GM08714 (cell line): ENCODE measurements around the gene XDH.

Experiments used
- H3K4me3 ChIP-seq: fragments of 200-500 bp; sonication (Bioruptor generic); 2 replicates; pipeline ENCODE4 v1.5.1; 2014; ENCODE audit warnings: mild to moderate bottlenecking, low read length, inconsistent platforms
- ZNF274 ChIP-seq: IDR thresholded peaks from 2 replicates; pipeline ENCODE4 v1.6.1; 2012; ENCODE audit warnings: mild to moderate bottlenecking, low read depth, low read length

The XDH gene

GRCh38 chr2:31318361-31319336 lies 95.9 kb downstream of the XDH start:
- no peak for TF ChIP-seq ZNF274
- no peak overlapping the region for H3K4me3 ChIP-seq

DNA sequence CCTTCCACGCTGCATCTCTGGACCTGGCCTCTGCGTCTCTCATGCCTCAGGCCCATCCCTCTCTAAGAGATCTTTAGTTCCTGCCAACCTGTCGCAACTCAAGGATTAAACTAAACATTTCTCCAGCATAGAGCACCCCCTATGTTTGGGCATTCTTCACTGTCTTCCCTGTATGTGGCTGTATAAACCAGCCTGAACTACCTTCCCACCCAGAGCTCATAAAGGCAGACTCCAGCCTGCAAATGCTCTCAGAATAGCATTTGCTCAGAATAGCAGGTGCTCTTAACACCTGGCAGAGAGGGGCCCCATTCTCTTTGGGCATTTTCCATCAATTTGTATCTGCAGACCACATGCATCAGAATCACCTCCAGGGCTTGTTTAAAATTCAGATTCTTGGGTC lies 97.1 kb downstream of the XDH start:
- no peak overlapping the region for H3K4me3 ChIP-seq
- no peak for TF ChIP-seq ZNF274

- no peak for TF ChIP-seq ZNF274
- H3K4me3 ChIP-seq, result no peak overlapping the region
Measured at GRCh38 chr2:31314761-31315160, 99.8 kb downstream of the XDH start.

GRCh38 chr2:31312898-31313297 lies 101.6 kb downstream of the XDH start:
- TF ChIP-seq ZNF274, result no peak

DNA sequence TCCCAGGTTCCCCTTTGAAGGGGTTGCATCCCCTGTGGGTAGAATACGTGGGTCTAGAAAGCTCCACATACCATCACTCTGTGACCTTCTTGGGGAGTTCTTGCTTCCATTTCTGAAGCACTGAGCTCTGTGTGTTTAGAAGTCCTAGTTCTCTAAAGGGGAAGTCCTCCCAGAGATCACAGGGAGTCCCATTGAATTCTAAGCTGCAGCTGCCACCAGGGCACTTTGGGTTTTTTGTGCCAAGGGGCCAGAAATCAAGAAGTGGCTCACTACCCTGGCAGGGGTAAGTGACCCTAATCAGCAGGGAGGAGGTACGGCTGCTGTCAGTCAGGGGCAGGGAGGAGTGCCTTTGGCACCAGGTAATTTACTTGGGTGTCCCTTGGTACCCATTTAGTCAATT lies 109.7 kb downstream of the XDH start:
- TF ChIP-seq ZNF274, result no peak
- no peak overlapping the region for H3K4me3 ChIP-seq

More at GRCh38 chr2:31312898-31313297, 101.6 kb downstream of the XDH start:
- H3K4me3 ChIP-seq, result no peak overlapping the region

DNA sequence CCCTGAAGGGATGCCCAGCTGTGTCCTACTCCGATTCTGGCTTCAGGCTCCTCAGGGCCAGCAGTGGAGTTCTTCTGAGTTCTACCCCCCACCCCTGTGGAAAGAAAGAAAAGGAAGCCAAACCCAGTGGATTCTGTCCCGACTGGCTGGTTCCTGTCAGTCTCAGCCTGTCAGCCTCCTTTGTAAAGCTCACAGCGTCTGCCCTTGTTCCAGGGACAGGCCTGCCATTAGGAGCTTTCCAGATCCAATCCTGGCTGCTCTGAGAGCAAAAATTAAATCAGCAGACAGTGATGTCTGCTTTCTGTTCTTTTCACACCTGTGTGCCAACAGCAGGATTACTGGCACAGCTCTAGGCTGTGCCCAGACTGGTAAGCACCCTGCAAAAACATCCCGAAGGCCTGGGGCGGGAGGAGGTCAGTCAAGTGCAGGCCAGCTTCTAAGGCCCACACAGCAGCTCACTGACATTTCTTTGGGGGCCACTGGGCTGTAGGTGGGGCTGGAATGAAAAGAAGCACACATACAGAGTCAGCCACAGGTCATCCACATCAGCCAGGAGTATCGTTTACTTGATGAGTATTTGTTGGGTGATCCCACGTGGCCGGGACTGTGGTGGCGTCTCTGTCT lies 111.5 kb downstream of the XDH start:
- no peak overlapping the region for H3K4me3 ChIP-seq
- TF ChIP-seq ZNF274, result no peak

DNA sequence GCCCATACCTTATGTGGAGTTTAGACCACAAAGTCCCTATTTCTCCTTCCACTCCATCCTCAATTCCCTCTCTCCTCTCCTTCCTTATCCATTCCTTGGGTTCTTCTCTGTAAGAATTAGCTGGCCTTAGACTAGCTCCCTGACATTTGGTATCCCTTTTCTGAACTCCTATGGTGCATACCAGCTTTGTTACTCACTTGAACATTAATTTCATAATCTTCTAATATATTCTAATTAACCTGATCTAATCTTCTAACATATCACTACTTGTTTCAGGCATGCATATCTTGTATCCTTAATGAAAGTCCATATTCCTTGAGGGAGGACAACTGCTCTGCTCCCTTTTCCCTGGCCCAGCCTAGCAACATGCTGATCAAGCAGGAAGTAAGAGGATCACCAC lies 114.2 kb downstream of the XDH start:
- no peak overlapping the region for H3K4me3 ChIP-seq
- no peak for TF ChIP-seq ZNF274

DNA sequence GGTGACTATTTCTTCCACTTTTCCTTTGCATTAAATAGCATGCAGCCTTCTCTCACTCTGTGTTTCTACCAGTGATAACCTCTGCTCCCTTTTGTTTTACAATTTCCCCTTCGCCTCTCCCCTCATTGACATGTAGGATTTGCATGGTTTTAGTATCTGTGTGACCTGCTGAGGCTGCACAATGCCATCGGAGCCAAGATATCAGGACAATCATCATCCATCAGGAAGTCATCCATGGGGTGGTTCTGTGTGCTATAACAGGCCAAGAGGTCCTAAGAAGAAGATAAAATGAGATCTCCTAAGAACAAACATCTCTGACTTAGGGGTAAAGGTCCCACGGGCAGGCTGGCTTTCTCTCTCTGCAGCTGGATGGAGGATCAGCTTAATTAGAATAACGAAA lies 115.0 kb downstream of the XDH start:
- H3K4me3 ChIP-seq, result no peak overlapping the region
- no peak for TF ChIP-seq ZNF274

DNA sequence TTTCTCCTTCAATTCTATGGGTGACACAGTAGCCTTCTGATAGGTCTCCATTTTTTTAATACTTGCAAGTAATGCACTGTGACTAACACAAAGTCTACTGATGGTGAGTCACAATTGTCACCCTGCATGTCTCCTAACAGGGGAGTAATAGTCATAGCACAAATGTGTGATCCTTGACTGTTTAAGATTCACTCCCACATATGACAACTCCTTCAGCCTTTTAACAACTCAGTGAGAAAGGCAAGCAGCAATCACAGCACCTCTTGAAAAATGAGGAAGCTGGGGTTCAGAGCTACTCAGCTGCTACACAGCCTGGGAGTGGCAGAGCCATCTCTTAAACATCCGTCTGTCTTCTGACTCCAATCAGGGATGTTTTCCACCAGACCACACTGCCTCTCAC lies 116.8 kb downstream of the XDH start:
- no peak overlapping the region for H3K4me3 ChIP-seq
- no peak for TF ChIP-seq ZNF274

- no peak for TF ChIP-seq ZNF274
- H3K4me3 ChIP-seq, result no peak overlapping the region
Measured at GRCh38 chr2:31296641-31297287, 117.8 kb downstream of the XDH start.

GRCh38 chr2:31294196-31294595 lies 120.3 kb downstream of the XDH start:
- no peak overlapping the region for H3K4me3 ChIP-seq
- TF ChIP-seq ZNF274, result no peak

DNA sequence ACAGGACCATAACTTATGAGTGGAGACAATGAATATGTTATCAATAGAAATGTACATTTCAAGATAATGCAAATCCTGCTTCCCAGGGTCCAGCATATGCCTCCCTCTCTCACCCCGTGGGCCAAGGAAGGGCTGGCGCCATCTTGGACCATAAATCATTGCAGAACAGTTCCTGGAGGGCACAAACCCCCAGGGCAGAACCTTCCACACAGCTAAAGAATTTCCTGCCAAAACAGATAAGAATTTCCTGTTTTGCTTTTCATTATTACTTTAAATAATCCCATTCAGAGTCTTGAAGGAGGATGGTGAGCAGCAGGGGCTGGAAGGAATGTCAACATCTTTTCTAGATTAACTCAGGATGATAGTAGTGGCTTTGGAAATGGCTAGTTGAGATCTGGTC lies 126.9 kb downstream of the XDH start:
- no peak for TF ChIP-seq ZNF274
- no peak overlapping the region for H3K4me3 ChIP-seq

GRCh38 chr2:31286961-31287550 lies 127.5 kb downstream of the XDH start:
- TF ChIP-seq ZNF274, result no peak
- no peak overlapping the region for H3K4me3 ChIP-seq

DNA sequence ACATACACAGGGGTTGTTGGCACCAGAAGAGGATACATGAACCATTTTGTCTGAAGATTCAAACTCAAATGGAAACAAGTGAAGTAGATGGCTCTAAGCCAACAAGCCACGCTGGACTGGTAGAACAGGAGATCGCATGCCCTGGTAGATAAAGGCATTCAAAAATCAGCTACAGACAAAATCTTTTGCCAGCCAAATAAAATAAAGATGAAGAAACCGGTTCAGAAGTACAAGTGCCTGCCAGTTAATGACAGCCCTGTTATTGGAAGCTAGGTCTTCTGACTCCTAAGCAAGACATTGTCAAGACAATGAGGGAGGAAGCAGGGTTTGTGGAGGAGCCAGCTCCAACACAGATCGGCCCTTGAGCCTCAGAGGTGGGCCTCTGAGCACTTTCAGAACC lies 128.3 kb downstream of the XDH start:
- no peak overlapping the region for H3K4me3 ChIP-seq
- no peak for TF ChIP-seq ZNF274
